NCI-H2029 treated with DMSO at 0.1 percent for 48 hours (cell line): ENCODE data around the gene ANKRD13A.
"Not testable (repeated sequence)": the region's sequence is repeated elsewhere in the genome, so short reads cannot be mapped to it uniquely, and the experiment has no call there.

Experiments used
- DNase-seq: peaks from one replicate; lab custom pipeline; 2025; lab: John Stamatoyannopoulos, UW

ANKRD13A gene

DNA sequence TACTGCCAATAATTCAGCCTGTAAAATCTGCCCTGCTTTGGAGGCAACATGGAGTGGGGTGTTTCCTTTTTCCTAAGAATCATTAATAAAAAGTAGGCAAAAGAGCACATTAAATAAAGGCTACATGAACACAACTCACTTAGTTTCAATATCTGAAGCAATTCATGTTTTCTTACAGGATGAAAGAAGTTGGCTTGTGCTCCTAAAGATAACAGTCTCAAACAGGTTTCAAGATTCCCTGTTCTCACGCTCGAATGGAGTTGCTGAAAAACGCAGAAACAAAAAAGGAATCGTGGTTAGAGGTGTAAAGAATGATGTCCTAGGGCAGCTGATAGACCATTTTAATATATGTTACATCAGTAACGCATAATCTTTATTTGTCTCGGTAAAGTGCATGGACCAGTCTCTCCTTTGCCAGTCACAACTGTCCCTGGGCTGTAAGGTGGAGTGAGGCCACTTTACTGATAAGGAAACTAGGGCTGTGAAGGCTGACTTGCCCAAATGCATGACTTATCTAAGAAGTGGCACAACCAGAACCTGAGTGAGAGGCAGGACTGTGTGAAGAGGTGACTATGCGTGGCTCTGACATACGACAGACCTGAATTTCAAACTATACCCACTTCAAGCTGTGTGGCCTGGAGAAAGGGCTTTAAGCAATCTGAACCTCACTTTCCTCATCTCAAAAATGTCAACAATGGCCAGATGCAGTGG is 15.6 kb upstream of the ANKRD13A start:
- DNase-seq: no peak

DNA sequence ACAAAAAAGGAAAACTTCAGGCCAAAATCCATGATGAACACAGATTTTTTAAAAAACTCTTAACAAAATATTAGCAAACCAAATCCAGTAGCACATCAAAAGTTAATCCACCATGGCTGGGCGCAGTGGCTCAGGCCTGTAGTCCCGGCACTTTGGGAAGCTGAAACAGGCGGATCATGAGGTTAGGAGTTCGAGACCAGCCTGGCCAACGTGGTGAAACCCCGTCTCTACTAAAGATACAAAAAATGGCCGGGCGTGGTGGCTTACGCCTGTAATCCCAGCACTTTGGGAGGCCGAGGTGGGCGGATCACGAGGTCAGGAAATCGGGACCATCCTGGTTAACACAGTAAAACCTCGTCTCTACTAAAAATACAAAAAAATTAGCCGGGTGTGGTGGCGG is 13.0 kb upstream of the ANKRD13A start:
- not testable (repeated sequence) for DNase-seq

DNA sequence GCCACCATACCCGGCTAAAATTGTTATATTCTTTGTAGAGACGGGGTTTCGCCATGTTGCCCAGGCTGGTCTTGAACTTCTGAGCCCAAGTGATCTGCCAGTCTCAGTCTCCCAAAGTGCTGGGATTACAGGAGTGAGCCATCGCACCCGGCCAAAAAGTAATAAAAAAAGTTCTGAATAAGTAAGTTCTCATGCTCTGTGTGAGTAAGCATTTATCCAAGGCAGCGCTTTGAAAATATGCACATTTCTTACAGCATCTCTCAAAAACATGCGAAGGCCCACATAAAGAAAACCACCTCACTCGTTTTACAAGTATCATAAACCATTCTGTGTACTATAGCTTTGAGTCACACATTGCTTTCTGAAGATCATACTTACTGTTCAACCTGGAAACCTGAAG is 11.6 kb upstream of the ANKRD13A start:
- no peak for DNase-seq

DNA sequence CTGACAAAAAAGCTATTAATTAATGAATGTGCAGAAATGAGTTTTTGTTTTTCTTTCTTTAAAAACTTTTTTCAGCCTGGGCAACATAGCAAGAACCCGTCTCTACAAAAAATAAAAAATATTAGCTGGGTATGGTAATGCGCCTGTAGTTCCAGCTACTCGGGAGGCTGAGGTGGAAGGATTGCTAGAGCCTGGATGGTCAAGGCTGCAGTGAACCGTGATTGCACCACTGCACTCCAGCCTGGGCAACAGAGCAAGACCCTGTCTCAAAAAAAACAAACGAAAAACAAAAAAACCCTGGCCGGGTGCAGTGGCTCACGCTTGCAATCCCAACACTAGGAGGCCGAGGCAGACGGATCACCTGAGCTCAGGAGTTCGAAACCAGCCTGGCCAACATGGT is 11.0 kb upstream of the ANKRD13A start:
- no peak for DNase-seq

- no peak for DNase-seq
Measured at GRCh38 chr12:109988903-109989302, 10.3 kb upstream of the ANKRD13A start.

- no peak for DNase-seq
Measured at GRCh38 chr12:109989380-109989779, 9.8 kb upstream of the ANKRD13A start.

GRCh38 chr12:109991586-109991985 is 7.6 kb upstream of the ANKRD13A start:
- DNase-seq: no peak

DNA sequence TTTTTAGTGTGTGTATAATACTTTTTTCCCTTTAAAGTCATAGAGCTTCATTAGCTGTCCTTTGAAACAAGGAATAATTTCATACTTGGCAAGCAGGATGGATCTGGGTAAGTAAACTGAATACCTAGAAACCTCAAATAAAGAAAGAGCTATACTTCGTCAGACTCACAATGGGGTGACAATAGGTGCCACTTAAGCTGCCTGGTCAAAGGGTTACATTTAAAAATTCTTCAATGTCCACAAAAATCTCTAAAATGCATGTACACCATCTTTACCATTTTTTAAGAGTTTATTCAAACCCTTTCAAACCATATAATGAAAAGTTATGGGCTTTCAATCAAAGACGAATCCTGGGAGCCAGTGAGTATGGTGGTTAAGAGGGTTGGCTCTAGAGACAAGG is 6.1 kb upstream of the ANKRD13A start:
- DNase-seq: no peak

- no peak for DNase-seq
Measured at GRCh38 chr12:109994401-109995175, 4.6 kb upstream of the ANKRD13A start.

DNA sequence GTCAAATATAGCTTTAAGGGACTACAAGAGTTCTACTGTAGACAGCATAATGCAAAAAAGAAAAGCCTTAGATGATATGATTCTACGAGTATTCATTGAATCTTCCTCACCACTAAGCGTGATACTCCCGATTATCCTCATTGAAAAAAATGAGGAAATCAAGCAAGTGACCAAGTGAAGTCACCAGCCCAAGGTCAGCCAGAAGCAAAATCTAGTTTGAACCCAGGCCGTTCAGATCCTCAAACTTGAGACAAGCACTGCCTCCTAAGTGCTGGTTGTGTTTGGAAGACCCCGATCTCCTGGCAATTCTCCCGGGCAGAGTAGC is 3.9 kb upstream of the ANKRD13A start:
- no peak for DNase-seq

DNA sequence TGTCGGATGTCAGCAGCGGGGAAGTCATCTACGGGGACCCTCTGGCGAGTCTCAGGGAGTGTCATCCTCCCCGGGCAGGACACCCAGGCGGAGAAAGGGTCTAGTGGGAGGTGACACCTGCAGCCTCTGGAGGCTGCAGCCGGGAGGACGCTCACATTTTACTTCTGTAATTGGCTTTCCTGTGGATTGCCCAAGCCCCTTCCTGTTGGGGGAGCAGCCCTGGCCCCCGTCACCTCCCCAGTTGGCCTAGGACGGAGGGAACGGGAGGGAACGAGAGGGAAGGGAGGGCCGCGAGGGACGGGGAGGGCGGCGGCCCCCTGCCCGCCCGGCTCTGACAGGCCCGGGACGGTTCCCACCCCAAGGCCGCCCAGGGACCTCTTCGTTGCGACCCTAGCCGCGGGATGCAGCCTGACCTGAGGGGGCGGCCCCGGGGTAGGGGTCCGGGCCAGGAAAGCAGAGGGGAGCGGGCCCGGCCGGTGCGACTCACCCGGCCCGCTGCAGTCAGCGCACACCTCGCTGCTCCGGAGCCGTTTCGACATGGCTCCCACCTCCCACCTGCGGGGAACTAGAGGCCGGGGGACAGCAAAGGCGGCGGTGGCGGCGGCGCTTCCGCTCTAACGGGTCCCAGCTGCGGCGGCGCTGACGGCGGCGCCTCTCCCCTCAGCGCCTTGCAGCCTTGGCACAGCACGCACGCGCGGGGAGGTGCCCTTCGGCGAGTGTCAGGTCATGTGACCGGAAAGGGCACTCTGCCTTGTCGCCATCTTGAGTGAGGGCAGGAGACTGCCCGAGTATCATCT is 3.3 kb upstream of the ANKRD13A start, which contains the start of gene GIT2:
GIT2 (minus strand) TSS at position 683 of the 797 bp plus-strand sequence; CDS start at position 539, 144 bp downstream.
- DNase-seq: peak; percentile 66

DNA sequence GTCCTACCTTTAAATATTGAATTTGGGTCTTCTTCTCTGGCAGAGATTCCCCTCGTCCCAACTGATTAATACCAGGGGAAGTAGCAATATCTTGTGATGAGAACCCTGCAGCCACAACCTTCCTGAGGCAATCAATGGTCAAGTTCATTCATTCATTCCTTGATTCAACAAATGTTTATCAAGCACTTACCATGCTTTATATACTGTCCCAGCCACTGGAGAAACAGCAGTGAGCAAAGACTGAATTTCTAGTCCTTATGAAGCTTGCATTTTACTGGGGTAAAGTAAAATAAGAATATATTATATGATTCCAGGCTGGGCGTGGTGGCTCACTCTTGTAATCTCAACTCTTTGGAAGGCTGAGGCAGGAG is 2.8 kb upstream of the ANKRD13A start:
- DNase-seq: no peak

- no peak for DNase-seq
Measured at GRCh38 chr12:109997393-109997792, 1.8 kb upstream of the ANKRD13A start.

- no peak for DNase-seq
Measured at GRCh38 chr12:109998241-109998903, 858 bp upstream of the ANKRD13A start.

DNA sequence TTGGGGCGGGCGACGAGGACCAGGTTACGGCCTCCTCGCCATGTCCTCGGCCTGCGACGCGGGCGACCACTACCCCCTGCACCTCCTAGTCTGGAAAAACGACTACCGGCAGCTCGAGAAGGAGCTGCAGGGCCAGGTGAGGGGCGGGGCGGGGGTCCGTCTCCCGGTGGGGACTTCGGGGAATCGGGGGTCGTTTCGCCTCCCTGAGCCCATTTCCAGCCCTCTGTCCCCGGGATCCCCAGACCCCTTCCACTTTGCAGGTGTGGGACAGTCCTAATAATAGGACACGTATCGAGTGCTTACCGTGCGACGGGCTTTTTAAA is 380 bp downstream of the ANKRD13A start:
- no peak for DNase-seq

GRCh38 chr12:109999983-110000505 is 814 bp downstream of the ANKRD13A start:
- DNase-seq: no peak

DNA sequence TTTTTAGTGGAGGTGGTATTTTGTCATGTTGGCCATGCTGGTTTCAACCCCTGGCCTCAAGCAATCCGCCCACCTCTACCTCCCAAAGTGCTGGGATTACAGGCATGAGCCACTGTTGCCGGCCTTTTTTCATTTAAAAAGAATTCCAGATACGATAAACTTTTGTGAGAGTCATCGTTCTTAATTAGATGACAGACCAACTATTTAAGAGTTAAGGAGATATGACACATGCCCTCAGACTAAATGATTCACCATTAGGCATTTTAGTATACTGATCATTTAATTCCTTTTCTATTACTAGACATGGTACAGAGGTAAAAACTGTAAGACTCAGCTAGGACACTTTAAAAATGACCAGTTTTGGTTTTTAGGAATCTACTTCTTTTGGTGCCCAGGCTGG is 2.4 kb downstream of the ANKRD13A start:
- DNase-seq: no peak

DNA sequence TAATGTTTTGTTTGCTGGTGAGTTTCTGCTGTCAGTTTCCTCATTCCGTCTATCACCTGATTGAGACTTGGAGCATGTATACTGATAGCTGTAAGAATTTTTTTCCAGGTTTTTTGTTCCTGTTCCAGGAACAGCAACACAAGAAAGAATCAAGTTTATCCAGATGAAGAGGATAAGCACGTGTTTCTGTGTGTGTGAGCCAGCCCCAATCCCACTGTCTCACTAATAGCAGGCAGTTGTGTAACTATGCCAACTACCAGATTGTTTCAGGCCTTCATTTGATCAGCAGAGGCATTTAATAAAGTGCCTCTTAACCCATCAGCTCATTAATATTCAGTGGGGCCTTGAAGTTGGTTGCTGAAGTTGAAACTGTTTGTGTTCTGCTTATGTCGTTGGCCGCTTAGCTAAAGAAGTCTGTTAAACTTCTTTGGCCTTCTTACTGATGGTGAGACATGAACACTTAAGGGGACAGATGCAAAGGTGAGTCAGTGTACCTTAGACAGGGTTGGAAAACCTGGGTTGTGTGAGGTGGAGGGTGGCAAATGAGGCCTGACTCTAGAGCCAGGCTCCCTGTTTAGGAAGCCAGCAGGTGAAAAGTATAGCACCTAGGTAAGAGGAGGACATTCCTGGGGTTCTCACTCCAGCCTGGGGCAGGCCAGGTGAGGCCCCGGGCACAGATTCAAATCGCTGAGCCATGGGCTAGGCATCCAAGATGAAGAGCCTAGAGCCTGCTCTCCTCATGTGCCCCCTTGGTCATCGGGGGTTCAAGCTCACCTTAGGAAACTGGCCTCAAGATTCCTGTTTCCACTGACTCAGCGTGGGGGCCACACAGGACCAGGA is 3.7 kb downstream of the ANKRD13A start:
- DNase-seq: no peak

GRCh38 chr12:110004598-110004997 is 5.4 kb downstream of the ANKRD13A start:
- DNase-seq: no peak

GRCh38 chr12:110005319-110005973 is 6.2 kb downstream of the ANKRD13A start:
- DNase-seq: no peak

GRCh38 chr12:110006115-110006514 is 6.9 kb downstream of the ANKRD13A start:
- DNase-seq: no peak
